Karpas-422 (cell line): Measurements from ENCODE around the gene NDP. TPM values are rescaled to one million over a fixed set of nuclear protein-coding genes. Genes with fewer than 3 reads are reported as not detected.

Experiments
- total RNA-seq: library from RNA; depleted of rRNA; stranded (reverse); fragments of >200 nt; shearing (Covaris generic); gene quantifications from 2 replicates; pipeline ENCODE4 v1.2.3, GENCODE V29; 2014; ENCODE audit warnings: low replicate concordance; rRNA removed

Gene NDP
- total RNA-seq, 1 experiment from 2014 or later, result not detected

Other genes starting within 250 kb of the NDP start
- gene MAOB, start 90.9 kb downstream of the NDP start, total RNA-seq, result not detected in 2 replicates